Epithelial cell of esophagus (primary cell): ENCODE data around the gene PIAS1.

Source experiments
- DNase-seq: peaks from one replicate; pipeline ENCODE4 v3.0.0; 2010; ENCODE audit warnings: low read depth
- H3K4me3 ChIP-seq: 2 replicates; pipeline ENCODE4 v1.5.1; 2011; ENCODE audit warnings: mild to moderate bottlenecking, low read length, control low read depth
- CTCF ChIP-seq: IDR thresholded peaks from 2 replicates; pipeline ENCODE4 v1.5.1; 2011; ENCODE audit warnings: low read depth, mild to moderate bottlenecking, low read length, control low read depth, inconsistent platforms; ENCODE audit not compliant: insufficient read depth; ENCODE audit errors: missing control alignments

The PIAS1 gene

GRCh38 chr15:68034719-68035293 is 19.3 kb upstream of the PIAS1 start:
- TF ChIP-seq CTCF, result no peak
- H3K4me3 ChIP-seq, result no peak overlapping the region
- no peak for DNase-seq

- no peak overlapping the region for H3K4me3 ChIP-seq
- DNase-seq, result no peak
- TF ChIP-seq CTCF, result no peak
Observed at GRCh38 chr15:68038246-68038645, 15.9 kb upstream of the PIAS1 start.

- no peak for TF ChIP-seq CTCF
- no peak for DNase-seq
- no peak overlapping the region for H3K4me3 ChIP-seq
Observed at GRCh38 chr15:68040144-68040543, 14.0 kb upstream of the PIAS1 start.

GRCh38 chr15:68042156-68042854 is 11.8 kb upstream of the PIAS1 start:
- no peak overlapping the region for H3K4me3 ChIP-seq
- DNase-seq, result no peak
- no peak for TF ChIP-seq CTCF

GRCh38 chr15:68042855-68043222 is 11.3 kb upstream of the PIAS1 start:
- no peak for TF ChIP-seq CTCF
- no peak overlapping the region for H3K4me3 ChIP-seq
- no peak for DNase-seq

GRCh38 chr15:68045289-68046265 is 8.5 kb upstream of the PIAS1 start:
- H3K4me3 ChIP-seq, result no peak overlapping the region
- no peak for TF ChIP-seq CTCF
- DNase-seq, result no peak
